SH-SY5Y (cell line): ENCODE measurements around the gene WWOX.

ENCODE experiments used
- GATA2 ChIP-seq: IDR thresholded peaks from 2 replicates; pipeline ENCODE4 v1.6.1; 2011; ENCODE audit warnings: mild to moderate bottlenecking, low read depth, low read length
- GATA3 ChIP-seq: IDR thresholded peaks from 2 replicates; pipeline ENCODE4 v1.6.1; 2011; ENCODE audit warnings: low read depth, mild to moderate bottlenecking, low read length, moderate library complexity

- no peak for TF ChIP-seq GATA2
- no peak for TF ChIP-seq GATA3
Observed at GRCh38 chr16:78763821-78764440, 664.5 kb downstream of the WWOX start.
